ENCODE measurements around the gene LHFPL3. TPM values are rescaled to one million over a fixed set of nuclear protein-coding genes. Genes with fewer than 3 reads are reported as not detected.

The LHFPL3 gene
- total RNA-seq, 6 experiments from 2014 or later, result not detected

- no peak for DNase-seq
- Histone ChIP-seq H3K27me3 (no peaks in the 10 kb centered on the region), H3K4me1 (no peaks in the 10 kb centered on the region), H3K36me3 (no peaks in the 10 kb centered on the region), H3K27ac (no peak overlapping the region), H3K4me3 (no peak overlapping the region), H3K9me3 (no peaks in the 10 kb centered on the region)
- TF ChIP-seq POLR2A (IDR thresholded peaks at IDR 0.05) (no peak), CTCF (IDR thresholded peaks at IDR 0.05) (no peak)
- intact Hi-C loops (cut with DNase I), result no loop called here
- 38% methylated on average over 6 of the region's 6 CpGs for WGBS (ENCODE audit: insufficient coverage, low coverage, low lambda C conversion rate, missing lambda C conversion rate)
- ATAC-seq, result no peak
These were observed 24.3 kb downstream of the LHFPL3 start for GRCh38 chr7:104352736-104353135.

GRCh38 chr7:104357166-104357565 is 28.8 kb downstream of the LHFPL3 start:
- ATAC-seq, result no peak
- Histone ChIP-seq H3K4me3 (no peak overlapping the region), H3K27ac (no peak overlapping the region), H3K27me3 (no peaks in the 10 kb centered on the region), H3K9me3 (no peaks in the 10 kb centered on the region), H3K36me3 (no peaks in the 10 kb centered on the region), H3K4me1 (no peaks in the 10 kb centered on the region)
- 33% methylated on average over 4 of the region's 4 CpGs for whole genome bisulfite sequencing (ENCODE audit: insufficient coverage, low coverage, low lambda C conversion rate, missing lambda C conversion rate)
- intact Hi-C loops (cut with DNase I), result no loop called here
- no peak for TF ChIP-seq CTCF (IDR thresholded peaks at IDR 0.05)
- TF ChIP-seq POLR2A (IDR thresholded peaks at IDR 0.05), result no peak
- no peak for DNase-seq

GRCh38 chr7:104358446-104359132 is 30.2 kb downstream of the LHFPL3 start:
- no peaks in the 10 kb centered on the region for H3K9me3 ChIP-seq
- no peaks in the 10 kb centered on the region for H3K36me3 ChIP-seq
- H3K4me1 ChIP-seq, result no peaks in the 10 kb centered on the region
- H3K4me3 ChIP-seq, result no peak overlapping the region
- ATAC-seq (no peak), DNase-seq (no peak)
- 61% methylated on average over 5 of the region's 5 CpGs for WGBS (ENCODE audit: insufficient coverage, low coverage, low lambda C conversion rate, missing lambda C conversion rate)
- TF ChIP-seq CTCF (IDR thresholded peaks at IDR 0.05) (no peak), POLR2A (IDR thresholded peaks at IDR 0.05) (no peak)
- no peak overlapping the region for H3K27ac ChIP-seq
- intact Hi-C loops (cut with DNase I), result no loop called here
- no peaks in the 10 kb centered on the region for H3K27me3 ChIP-seq

- Histone ChIP-seq H3K4me1 (no peaks in the 10 kb centered on the region), H3K4me3 (no peak overlapping the region), H3K27me3 (no peaks in the 10 kb centered on the region), H3K27ac (no peak overlapping the region), H3K9me3 (no peaks in the 10 kb centered on the region), H3K36me3 (no peaks in the 10 kb centered on the region)
- WGBS (ENCODE audit: insufficient coverage, low coverage, low lambda C conversion rate, missing lambda C conversion rate), result 7% methylated on average over 1 of the region's 1 CpG
- intact Hi-C loops (cut with DNase I), result no loop called here
- DNase-seq (no peak), ATAC-seq (no peak)
- TF ChIP-seq POLR2A (IDR thresholded peaks at IDR 0.05) (no peak), CTCF (IDR thresholded peaks at IDR 0.05) (no peak)
These were observed 34.4 kb downstream of the LHFPL3 start for GRCh38 chr7:104362756-104363155.

Data from right lobe of liver (tissue), 6 donors.